IMR-90 (cell line): ENCODE results near the gene SRC. TPM values are rescaled to one million over a fixed set of nuclear protein-coding genes. Genes with fewer than 3 reads are reported as not detected.

ENCODE experiments used
- ATAC-seq: fragments of 200-7000 bp; cut with Tn5 transposase; 2 replicates; pipeline ENCODE4 v1.9.1; 2020; ENCODE audit warnings: low read depth, mild to moderate bottlenecking, moderate library complexity
- BruUV-seq: library from RNA; stranded (reverse); fragments of 400-500 nt; replicated peaks from 2 replicates; lab custom pipeline; 2021; lab: Mats Ljungman, UMichigan
- CTCF ChIA-PET: fragments of 300-600 bp; formaldehyde crosslinking; extraction: SDS; loops from one replicate; lab custom pipeline; 2021; ENCODE audit warnings: antibody characterized with exemption; lab: Yijun Ruan, JAX
- POLR2A ChIA-PET: fragments of 300-600 bp; sonication (Branson Sonifier 250); formaldehyde crosslinking; loops from one replicate; lab custom pipeline; 2022; ENCODE audit warnings: antibody characterized with exemption; ENCODE audit not compliant: unreplicated experiment; lab: Charles Lee
- DNase-seq: peaks from one replicate; pipeline ENCODE4 v3.0.0; 2013
- H2AFZ ChIP-seq: replicated peaks from 2 replicates; pipeline ENCODE3; 2013; ENCODE audit warnings: low read length, mild to moderate bottlenecking; ENCODE audit not compliant: poor library complexity
- H2AK5ac ChIP-seq: 2 replicates; pipeline ENCODE4 v1.6.1; 2013; ENCODE audit warnings: low read depth, low read length, inconsistent platforms
- H2AK9ac ChIP-seq: replicated peaks from 2 replicates; pipeline ENCODE3; 2013; ENCODE audit warnings: mild to moderate bottlenecking, low read depth, low read length, moderate library complexity; ENCODE audit not compliant: poor library complexity
- H2BK120ac ChIP-seq: 2 replicates; pipeline ENCODE4 v1.6.1; 2013; ENCODE audit warnings: low read depth, low read length, inconsistent platforms
- H2BK15ac ChIP-seq: 3 replicates; pipeline ENCODE4 v1.6.1; 2013; ENCODE audit warnings: low read depth, low read length, inconsistent platforms
- H2BK20ac ChIP-seq: 2 replicates; pipeline ENCODE4 v1.6.1; 2013; ENCODE audit warnings: low read depth, mild to moderate bottlenecking, inconsistent platforms, low read length, moderate library complexity
- H2BK5ac ChIP-seq: 2 replicates; pipeline ENCODE4 v1.6.1; 2013; ENCODE audit warnings: mild to moderate bottlenecking, low read depth, low read length, inconsistent platforms; ENCODE audit not compliant: poor library complexity, severe bottlenecking
- H3K14ac ChIP-seq: replicated peaks from 2 replicates; pipeline ENCODE4 v1.6.1; 2013; ENCODE audit warnings: low read depth, low read length, inconsistent platforms
- H3K18ac ChIP-seq: 2 replicates; pipeline ENCODE4 v1.6.1; 2013; ENCODE audit warnings: low read depth, low read length, control low read depth
- H3K23ac ChIP-seq: 2 replicates; pipeline ENCODE4 v1.6.1; 2013; ENCODE audit warnings: low read depth, low read length, inconsistent platforms
- H3K27ac ChIP-seq: 2 replicates; pipeline ENCODE4 v1.5.1; 2013; ENCODE audit warnings: mild to moderate bottlenecking, control low read depth, low read length; ENCODE audit not compliant: insufficient read depth
- H3K27me3 ChIP-seq: 2 replicates; pipeline ENCODE4 v1.6.1; 2013; ENCODE audit warnings: low read length; ENCODE audit not compliant: control insufficient read depth, insufficient read depth
- H3K36me3 ChIP-seq: 2 replicates; pipeline ENCODE4 v1.6.1; 2013; ENCODE audit warnings: low read length, mixed read lengths; ENCODE audit not compliant: control insufficient read depth, insufficient read depth
- H3K4ac ChIP-seq: 2 replicates; pipeline ENCODE4 v1.6.1; 2013; ENCODE audit warnings: low read depth, low read length, inconsistent platforms
- H3K4me1 ChIP-seq: 2 replicates; pipeline ENCODE4 v1.6.1; 2013; ENCODE audit warnings: low read length, mixed read lengths; ENCODE audit not compliant: control insufficient read depth, insufficient read depth
- H3K4me2 ChIP-seq: 2 replicates; pipeline ENCODE4 v1.6.1; 2013; ENCODE audit warnings: low read depth, mild to moderate bottlenecking, control low read depth, low read length, moderate library complexity
- H3K4me3 ChIP-seq: 2 replicates; pipeline ENCODE4 v1.5.1; 2013; ENCODE audit warnings: low read depth, mild to moderate bottlenecking, control low read depth, low read length, moderate library complexity; ENCODE audit not compliant: insufficient read depth
- H3K56ac ChIP-seq: 2 replicates; pipeline ENCODE4 v1.6.1; 2013; ENCODE audit warnings: low read length, inconsistent platforms; ENCODE audit not compliant: insufficient read depth; ENCODE audit errors: extremely low read depth
- H3K79me1 ChIP-seq, 2 experiments: 2 replicates each; pipeline ENCODE4 v1.6.1; 2013; ENCODE audit warnings: low read length in 2 of 2, inconsistent platforms in 1 of 2, low read depth in 1 of 2
- H3K9ac ChIP-seq: 2 replicates; pipeline ENCODE4 v1.6.1; 2013; ENCODE audit warnings: low read depth, low read length, control low read depth
- H3K9me1 ChIP-seq: 2 replicates; pipeline ENCODE4 v1.6.1; 2013; ENCODE audit warnings: low read length, inconsistent platforms; ENCODE audit not compliant: insufficient read depth
- H3K9me3 ChIP-seq: 2 replicates; pipeline ENCODE4 v1.6.1; 2013; ENCODE audit warnings: low read length; ENCODE audit not compliant: control insufficient read depth, insufficient read depth
- H4K20me1 ChIP-seq: 2 replicates; pipeline ENCODE4 v1.6.1; 2013; ENCODE audit warnings: low read length, inconsistent platforms; ENCODE audit not compliant: insufficient read depth
- H4K5ac ChIP-seq: 2 replicates; pipeline ENCODE4 v1.6.1; 2013; ENCODE audit warnings: mild to moderate bottlenecking, low read depth, low read length, control low read depth
- H4K8ac ChIP-seq, 2 experiments: 2 replicates each; pipeline ENCODE4 v1.6.1; 2013; ENCODE audit warnings: low read depth in 2 of 2, low read length in 2 of 2, control low read depth in 1 of 2, inconsistent platforms in 1 of 2
- H4K91ac ChIP-seq: 2 replicates; pipeline ENCODE4 v1.6.1; 2013; ENCODE audit warnings: low read depth, low read length, inconsistent platforms; ENCODE audit not compliant: insufficient read depth
- CHD1 ChIP-seq: IDR thresholded peaks from 2 replicates; pipeline ENCODE4 v1.6.1; 2012; ENCODE audit warnings: low read depth, low read length, improper control_type of control experiment
- MAFK ChIP-seq: IDR thresholded peaks from 2 replicates; pipeline ENCODE4 v1.6.1; 2012; ENCODE audit warnings: low read depth, low read length, improper control_type of control experiment
- MXI1 ChIP-seq: IDR thresholded peaks from 2 replicates; pipeline ENCODE4 v1.6.1; 2012; ENCODE audit warnings: low read depth, mild to moderate bottlenecking, low read length, moderate library complexity, borderline replicate concordance
- NFE2L2 ChIP-seq: fragments of 150-350 bp; IDR thresholded peaks from 2 replicates; pipeline ENCODE4 v1.6.1; 2016; ENCODE audit warnings: low read depth, mild to moderate bottlenecking, low read length
- RAD21 ChIP-seq: IDR thresholded peaks from 2 replicates; pipeline ENCODE4 v1.6.1; 2012; ENCODE audit warnings: low read length, improper control_type of control experiment
- RCOR1 ChIP-seq: IDR thresholded peaks from 2 replicates; pipeline ENCODE4 v1.6.1; 2012; ENCODE audit warnings: mild to moderate bottlenecking, low read length, improper control_type of control experiment; ENCODE audit not compliant: insufficient replicate concordance
- USF2 ChIP-seq: fragments of 150-350 bp; IDR thresholded peaks from 2 replicates; pipeline ENCODE4 v1.6.1; 2017; ENCODE audit warnings: mild to moderate bottlenecking, antibody characterized with exemption, low read length, low read depth
- WGBS, 2 experiments: methylation state at CpG; one replicate each; pipeline versions ENCODE4 v1.1.5 to v1.1.7; 2013; ENCODE audit warnings: missing lambda C conversion rate in 2 of 2; ENCODE audit not compliant: insufficient read length in 1 of 2; ENCODE audit errors: extremely low coverage in 2 of 2; 5-methylcytosine and 5-hydroxymethylcytosine counted together
- dilution Hi-C: fragments of 300-500 bp; cut with HindIII; formaldehyde crosslinking; loops from one replicate; pipeline ENCODE4 v1.14.3; 2018; ENCODE audit warnings: low sequenced_read_pairs; ENCODE audit not compliant: unreplicated experiment
- in situ Hi-C: fragments of 300-500 bp; cut with MboI; formaldehyde crosslinking; loops from 3 replicates; pipeline ENCODE4 v1.14.3; 2019; ENCODE audit warnings: low sequenced_read_pairs, inconsistent platforms, mixed read lengths
- intact Hi-C: fragments of 100-400 bp; cut with micrococcal nuclease; formaldehyde crosslinking; loops from 2 replicates; pipeline ENCODE4 v1.10.0; 2022
- polyA plus RNA-seq, 3 experiments: library from polyadenylated mRNA; depleted of rRNA; stranded (reverse); fragments of >200 nt; gene quantifications; 2 replicates each; pipeline ENCODE4 v1.2.3, GENCODE V29; 2012; ENCODE audit warnings: low replicate concordance in 1 of 3
- total RNA-seq: library from RNA; depleted of rRNA; stranded (reverse); fragments of >200 nt; gene quantifications from 2 replicates; pipeline ENCODE4 v1.2.3, GENCODE V29; 2012
- TF ChIP-seq, protein P1 (sequence below): fragments of 150-350 bp; IDR thresholded peaks from 2 replicates; pipeline ENCODE4 v1.6.1; 2016; ENCODE audit warnings: low read depth, mild to moderate bottlenecking, low read length, moderate library complexity, borderline replicate concordance

SRC gene
- total and polyA plus RNA-seq, 2 of the 4 experiments (the other 2 are of a cell fraction), result 7.0 to 24.2 TPM

GRCh38 chr20:37303637-37304036 lies 42.3 kb upstream of the SRC start:
- Histone ChIP-seq H3K56ac (no peak overlapping the region), H3K14ac (no peak overlapping the region), H3K79me1 (peaks cover 55 to 85% of the 10 kb centered on the region in 2 experiments), H3K27ac (no peak overlapping the region), H4K91ac (no peak overlapping the region), H2AFZ (no peak overlapping the region), H4K8ac (no peak overlapping the region), H4K5ac (no peak overlapping the region), H2BK120ac (no peak overlapping the region), H2BK20ac (no peak overlapping the region), H3K9me1 (peaks cover 41% of the 10 kb centered on the region), H4K20me1 (peaks cover 20% of the 10 kb centered on the region; the same call in 1 of the 2 replicates), H2BK15ac (no peak overlapping the region), H3K4me2 (no peak overlapping the region), H3K23ac (no peak overlapping the region), H3K9me3 (no peaks in the 10 kb centered on the region), H2BK5ac (no peak overlapping the region), H3K4me1 (peaks cover 11% of the 10 kb centered on the region), H3K36me3 (peaks cover 31% of the 10 kb centered on the region), H3K4me3 (no peak overlapping the region), H3K18ac (no peak overlapping the region), H3K4ac (no peak overlapping the region; the same call in 1 of the 2 replicates), H2AK9ac (no peak overlapping the region), H3K27me3 (no peaks in the 10 kb centered on the region), H2AK5ac (no peak overlapping the region), H3K9ac (no peak overlapping the region)
- dilution Hi-C loops (no loop called here), intact Hi-C loops (no loop called here), in situ Hi-C loops (no loop called here)
- ChIA-PET CTCF (no interaction called here), POLR2A (no interaction called here)
- ATAC-seq (no peak), DNase-seq (no peak)
- TF ChIP-seq MXI1 (no peak), CHD1 (no peak), MAFK (no peak), RAD21 (no peak), NFE2L2 (no peak), USF2 (no peak), RCOR1 (no peak)
- TF ChIP-seq, protein P1, sequence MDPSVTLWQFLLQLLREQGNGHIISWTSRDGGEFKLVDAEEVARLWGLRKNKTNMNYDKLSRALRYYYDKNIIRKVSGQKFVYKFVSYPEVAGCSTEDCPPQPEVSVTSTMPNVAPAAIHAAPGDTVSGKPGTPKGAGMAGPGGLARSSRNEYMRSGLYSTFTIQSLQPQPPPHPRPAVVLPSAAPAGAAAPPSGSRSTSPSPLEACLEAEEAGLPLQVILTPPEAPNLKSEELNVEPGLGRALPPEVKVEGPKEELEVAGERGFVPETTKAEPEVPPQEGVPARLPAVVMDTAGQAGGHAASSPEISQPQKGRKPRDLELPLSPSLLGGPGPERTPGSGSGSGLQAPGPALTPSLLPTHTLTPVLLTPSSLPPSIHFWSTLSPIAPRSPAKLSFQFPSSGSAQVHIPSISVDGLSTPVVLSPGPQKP, result no peak
- 100% methylated on average over 1 of the region's 4 CpGs; no CpG with 5 or more reads in 1 of the 2 experiments for WGBS, 2 experiments
- BruUV-seq, result no TSS peak
